HEK293 (cell line): Measurements from ENCODE around the gene FNDC3A.
A peak's percentile ranks its signal among the peaks of the same experiment; 100 is the strongest.

Source experiments
- CTCF ChIA-PET: fragments of 350-600 bp; formaldehyde crosslinking; extraction: SDS; loops from one replicate; lab custom pipeline; 2021; ENCODE audit warnings: antibody characterized with exemption; lab: Yijun Ruan, JAX
- POLR2A ChIA-PET: fragments of 300-600 bp; formaldehyde crosslinking; extraction: SDS; loops from one replicate; lab custom pipeline; 2020; ENCODE audit warnings: antibody characterized with exemption, inconsistent platforms; lab: Yijun Ruan, JAX
- H3K27ac ChIP-seq: fragments of 200-500 bp; sonication (Bioruptor generic); 2 replicates; pipeline ENCODE4 v1.5.1; 2014; ENCODE audit warnings: low read depth, low read length, control low read depth, inconsistent platforms; ENCODE audit errors: extremely low read depth
- H3K36me3 ChIP-seq, 2 experiments: fragments of 200-500 bp in 1 of 2; sonication (Bioruptor generic) in 1 of 2; 1 replicate in 1 of 2; 2 replicates in 1 of 2; pipeline ENCODE4 v1.5.1; 2014 to 2017; ENCODE audit warnings: inconsistent platforms in 2 of 2, low read length in 2 of 2; ENCODE audit not compliant: control insufficient read depth in 2 of 2, insufficient read depth in 1 of 2
- H3K4me1 ChIP-seq: fragments of 200-500 bp; sonication (Bioruptor generic); 2 replicates; pipeline ENCODE4 v1.5.1; 2014; ENCODE audit warnings: mild to moderate bottlenecking, low read length, inconsistent platforms; ENCODE audit not compliant: control insufficient read depth, insufficient read depth
- H3K4me3 ChIP-seq: 2 replicates; pipeline ENCODE4 v1.5.1; 2011; ENCODE audit warnings: low read depth, mild to moderate bottlenecking, control low read depth, low read length, moderate library complexity
- H3K9me3 ChIP-seq: fragments of 200-500 bp; sonication (Bioruptor generic); 2 replicates; pipeline ENCODE4 v1.5.1; 2014; ENCODE audit warnings: low read depth, low read length, inconsistent platforms; ENCODE audit not compliant: control insufficient read depth, insufficient read depth
- AEBP2 ChIP-seq: fragments of 450-650 bp; formaldehyde crosslinking; IDR thresholded peaks from 2 replicates; pipeline ENCODE4 v1.5.1; 2016; ENCODE audit warnings: missing biosample characterization, missing genetic modification characterization, borderline replicate concordance
- GLI4 ChIP-seq: fragments of 450-650 bp; formaldehyde crosslinking; IDR thresholded peaks from 2 replicates; pipeline ENCODE4 v1.5.1; 2016; ENCODE audit warnings: missing biosample characterization, missing genetic modification characterization
- SP3 ChIP-seq: fragments of 450-650 bp; formaldehyde crosslinking; IDR thresholded peaks from 2 replicates; pipeline ENCODE4 v1.5.1; 2016; ENCODE audit warnings: missing biosample characterization, missing genetic modification characterization
- YY2 ChIP-seq: fragments of 450-650 bp; formaldehyde crosslinking; IDR thresholded peaks from 2 replicates; pipeline ENCODE4 v1.5.1; 2016; ENCODE audit warnings: missing biosample characterization, missing genetic modification characterization
- ZBTB20 ChIP-seq: fragments of 450-650 bp; formaldehyde crosslinking; IDR thresholded peaks from 2 replicates; pipeline ENCODE4 v1.5.1; 2016; ENCODE audit warnings: missing biosample characterization, missing genetic modification characterization
- ZEB2 ChIP-seq: fragments of 450-650 bp; formaldehyde crosslinking; IDR thresholded peaks from 2 replicates; pipeline ENCODE4 v1.5.1; 2016; ENCODE audit warnings: missing biosample characterization, missing genetic modification characterization
- ZFHX2 ChIP-seq: fragments of 450-650 bp; formaldehyde crosslinking; conservative IDR thresholded peaks from 2 replicates; pipeline ENCODE4 v1.5.1; 2016; ENCODE audit warnings: missing biosample characterization, missing genetic modification characterization
- ZNF10 ChIP-seq: fragments of 450-650 bp; formaldehyde crosslinking; IDR thresholded peaks from 2 replicates; pipeline ENCODE4 v1.5.1; 2017; ENCODE audit warnings: missing biosample characterization, missing genetic modification characterization
- ZNF138 ChIP-seq: fragments of 450-650 bp; formaldehyde crosslinking; IDR thresholded peaks from 2 replicates; pipeline ENCODE4 v1.5.1; 2016; ENCODE audit warnings: missing biosample characterization, missing genetic modification characterization, borderline replicate concordance
- ZNF146 ChIP-seq: fragments of 450-650 bp; formaldehyde crosslinking; IDR thresholded peaks from 2 replicates; pipeline ENCODE4 v1.5.1; 2016; ENCODE audit warnings: missing biosample characterization, missing genetic modification characterization
- ZNF248 ChIP-seq: fragments of 450-650 bp; formaldehyde crosslinking; IDR thresholded peaks from 2 replicates; pipeline ENCODE4 v1.5.1; 2017; ENCODE audit warnings: missing biosample characterization, missing genetic modification characterization
- ZNF26 ChIP-seq: fragments of 450-650 bp; formaldehyde crosslinking; IDR thresholded peaks from 2 replicates; pipeline ENCODE4 v1.5.1; 2016; ENCODE audit warnings: missing biosample characterization, missing genetic modification characterization
- ZNF302 ChIP-seq: fragments of 450-650 bp; formaldehyde crosslinking; IDR thresholded peaks from 2 replicates; pipeline ENCODE4 v1.5.1; 2016; ENCODE audit warnings: missing biosample characterization, missing genetic modification characterization, low read depth
- ZNF394 ChIP-seq: fragments of 450-650 bp; formaldehyde crosslinking; IDR thresholded peaks from 2 replicates; pipeline ENCODE4 v1.5.1; 2016; ENCODE audit warnings: missing biosample characterization, missing genetic modification characterization, mild to moderate bottlenecking, moderate library complexity, borderline replicate concordance
- ZNF558 ChIP-seq: fragments of 450-650 bp; formaldehyde crosslinking; IDR thresholded peaks from 2 replicates; pipeline ENCODE4 v1.5.1; 2016; ENCODE audit warnings: missing biosample characterization, missing genetic modification characterization
- ZNF645 ChIP-seq: fragments of 450-650 bp; formaldehyde crosslinking; IDR thresholded peaks from 2 replicates; pipeline ENCODE4; 2016; ENCODE audit warnings: missing biosample characterization, missing genetic modification characterization
- ZNF654 ChIP-seq: fragments of 450-650 bp; formaldehyde crosslinking; IDR thresholded peaks from 2 replicates; pipeline ENCODE4 v1.5.1; 2016; ENCODE audit warnings: low read depth, missing biosample characterization, missing genetic modification characterization
- ZNF660 ChIP-seq: fragments of 450-650 bp; IDR thresholded peaks from 2 replicates; pipeline ENCODE4 v1.5.1; 2018; ENCODE audit warnings: missing biosample characterization, mild to moderate bottlenecking, missing genetic modification characterization
- ZSCAN30 ChIP-seq: fragments of 450-650 bp; IDR thresholded peaks from 2 replicates; pipeline ENCODE4 v1.5.1; 2018; ENCODE audit warnings: missing biosample characterization, mild to moderate bottlenecking, missing genetic modification characterization, moderate library complexity
- TF ChIP-seq, protein P1 (sequence below): fragments of 450-650 bp; formaldehyde crosslinking; IDR thresholded peaks from 2 replicates; pipeline ENCODE4 v1.5.1; 2016; ENCODE audit warnings: missing biosample characterization, missing genetic modification characterization
- TF ChIP-seq, protein P2 (sequence below): fragments of 450-650 bp; formaldehyde crosslinking; IDR thresholded peaks from 2 replicates; pipeline ENCODE4 v1.5.1; 2016; ENCODE audit warnings: missing biosample characterization, missing genetic modification characterization

The FNDC3A gene

GRCh38 chr13:49240017-49240416, 264.3 kb downstream of the FNDC3A start:
- Histone ChIP-seq H3K36me3 (no peaks in the 10 kb centered on the region), H3K4me1 (no peaks in the 10 kb centered on the region), H3K9me3 (no peaks in the 10 kb centered on the region), H3K4me3 (no peak overlapping the region), H3K27ac (no peak overlapping the region)
- TF ChIP-seq ZSCAN30 (tag by site-specific recombination) = 0 out of 2 replicates have a peak, but pooled peaks have one; percentile 24
- peak; percentile 76; the same call in 1 of the 2 replicates for TF ChIP-seq ZNF660 (tag by site-specific recombination)
- no peak for TF ChIP-seq ZNF394 (tag by site-specific recombination)
- peak; percentile 48 for TF ChIP-seq ZNF654 (tag by site-specific recombination)
- ChIA-PET POLR2A (no interaction called here), CTCF (interaction anchor here (0.6 to 1.4 kb wide), 4 partner anchors 15 to 52 kb away, joined by 3 read pairs; no protein-coding TSS in a partner anchor)

- POLR2A ChIA-PET = no interaction called here
- TF ChIP-seq ZNF138 (tag by site-specific recombination) = no peak
- TF ChIP-seq, protein P1, sequence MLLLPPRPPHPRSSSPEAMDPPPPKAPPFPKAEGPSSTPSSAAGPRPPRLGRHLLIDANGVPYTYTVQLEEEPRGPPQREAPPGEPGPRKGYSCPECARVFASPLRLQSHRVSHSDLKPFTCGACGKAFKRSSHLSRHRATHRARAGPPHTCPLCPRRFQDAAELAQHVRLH = no peak
- TF ChIP-seq YY2 (tag by site-specific recombination) = no peak
- no peak for TF ChIP-seq AEBP2 (tag by site-specific recombination)
- TF ChIP-seq GLI4 (tag by site-specific recombination) = no peak
- TF ChIP-seq ZNF645 (tag by site-specific recombination) = no peak
- no peak for TF ChIP-seq ZNF248 (tag by site-specific recombination)
- no peak for TF ChIP-seq ZNF302 (tag by site-specific recombination)
- TF ChIP-seq SP3 (tag by site-specific recombination) = no peak
- TF ChIP-seq ZNF26 (tag by site-specific recombination) = no peak
- TF ChIP-seq ZEB2 (tag by site-specific recombination) = no peak
- TF ChIP-seq, all 188 proteins: peak for 0
- no peaks in the 10 kb centered on the region for H3K36me3 ChIP-seq
- H3K27ac ChIP-seq = no peak overlapping the region
- H3K4me1 ChIP-seq = no peaks in the 10 kb centered on the region
- H3K4me3 ChIP-seq = no peak overlapping the region
- H3K9me3 ChIP-seq = no peaks in the 10 kb centered on the region
- CTCF ChIA-PET = interaction anchor here (0.6 to 0.7 kb wide), 2 partner anchors 38 to 127 kb away, joined by 3 read pairs; no protein-coding TSS in a partner anchor
Measured at GRCh38 chr13:49241296-49241695, 265.6 kb downstream of the FNDC3A start.

DNA sequence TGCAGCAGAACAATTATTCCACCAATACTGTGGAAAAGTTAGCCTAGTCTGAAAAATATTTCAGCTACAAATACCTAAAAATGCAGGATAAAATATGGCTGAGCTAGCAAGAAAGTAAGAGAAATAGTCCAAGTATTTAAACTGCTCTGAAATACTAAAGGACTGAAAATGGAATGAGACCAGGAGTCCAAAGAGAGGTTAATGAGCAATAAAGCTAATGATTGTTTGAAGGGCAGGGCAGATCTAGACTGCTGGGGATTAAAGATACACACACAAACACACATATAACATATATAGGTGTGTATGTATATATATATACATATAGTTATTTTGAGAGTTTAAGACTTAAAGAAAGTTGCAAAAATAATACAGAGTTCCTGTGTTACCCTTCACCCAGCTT, 269.4 kb downstream of the FNDC3A start:
- ChIA-PET POLR2A (interaction anchor here (0.8 kb wide), 1 partner anchor 19 kb away, joined by 3 read pairs; no protein-coding TSS in a partner anchor), CTCF (interaction anchor here (0.8 to 1.1 kb wide), 2 partner anchors 35 to 145 kb away, joined by 3 to 5 read pairs; no protein-coding TSS in a partner anchor)
- 0 out of 2 replicates have a peak, but pooled peaks cover 2% of the 10 kb centered on the region for H3K4me1 ChIP-seq
- no peak overlapping the region for H3K27ac ChIP-seq
- no peaks in the 10 kb centered on the region for H3K9me3 ChIP-seq
- H3K4me3 ChIP-seq = no peak overlapping the region
- no peaks in the 10 kb centered on the region for H3K36me3 ChIP-seq
- TF ChIP-seq ZBTB20 (tag by site-specific recombination) = no peak
- TF ChIP-seq ZNF558 (tag by site-specific recombination) = no peak
- TF ChIP-seq ZNF645 (tag by site-specific recombination) = no peak
- no peak for TF ChIP-seq ZFHX2
- no peak for TF ChIP-seq ZNF146 (tag by site-specific recombination)
- TF ChIP-seq ZNF10 (tag by site-specific recombination) = no peak
- TF ChIP-seq, protein P2, sequence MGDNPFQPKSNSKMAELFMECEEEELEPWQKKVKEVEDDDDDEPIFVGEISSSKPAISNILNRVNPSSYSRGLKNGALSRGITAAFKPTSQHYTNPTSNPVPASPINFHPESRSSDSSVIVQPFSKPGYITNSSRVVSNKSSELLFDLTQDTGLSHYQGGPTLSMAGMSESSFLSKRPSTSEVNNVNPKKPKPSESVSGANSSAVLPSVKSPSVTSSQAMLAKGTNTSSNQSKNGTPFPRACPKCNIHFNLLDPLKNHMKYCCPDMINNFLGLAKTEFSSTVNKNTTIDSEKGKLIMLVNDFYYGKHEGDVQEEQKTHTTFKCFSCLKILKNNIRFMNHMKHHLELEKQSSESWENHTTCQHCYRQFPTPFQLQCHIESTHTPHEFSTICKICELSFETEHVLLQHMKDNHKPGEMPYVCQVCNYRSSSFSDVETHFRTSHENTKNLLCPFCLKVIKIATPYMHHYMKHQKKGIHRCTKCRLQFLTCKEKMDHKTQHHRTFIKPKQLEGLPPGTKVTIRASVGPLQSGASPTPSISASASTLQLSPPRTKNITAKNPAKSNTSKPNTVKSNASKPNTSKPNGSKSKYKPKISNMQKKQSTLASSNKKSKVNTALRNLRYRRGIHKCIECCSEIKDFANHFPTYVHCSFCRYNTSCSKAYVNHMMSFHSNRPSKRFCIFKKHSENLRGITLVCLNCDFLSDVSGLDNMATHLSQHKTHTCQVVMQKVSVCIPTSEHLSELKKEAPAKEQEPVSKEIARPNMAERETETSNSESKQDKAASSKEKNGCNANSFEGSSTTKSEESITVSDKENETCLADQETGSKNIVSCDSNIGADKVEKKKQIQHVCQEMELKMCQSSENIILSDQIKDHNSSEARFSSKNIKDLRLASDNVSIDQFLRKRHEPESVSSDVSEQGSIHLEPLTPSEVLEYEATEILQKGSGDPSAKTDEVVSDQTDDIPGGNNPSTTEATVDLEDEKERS (tag by site-specific recombination) = no peak
- no peak for TF ChIP-seq GLI4 (tag by site-specific recombination)
